Measurements from ENCODE around the gene FBRSL1.

- TF ChIP-seq POLR2AphosphoS5 (IDR thresholded peaks at IDR 0.05; ENCODE audit: low read depth, low read length) (no peak), SIN3A (IDR thresholded peaks at IDR 0.05; ENCODE audit: borderline replicate concordance, insufficient read depth, low read length) (no peak)
Measured at GRCh38 chr12:132466241-132467201, 23.4 kb upstream of the FBRSL1 start.

All from PFSK-1 (cell line).